ENCODE results near the gene GPC6. TPM values are rescaled to one million over a fixed set of nuclear protein-coding genes. Genes with fewer than 3 reads are reported as not detected.

Gene GPC6
- total RNA-seq, 1 donor: 77.8 TPM

DNA sequence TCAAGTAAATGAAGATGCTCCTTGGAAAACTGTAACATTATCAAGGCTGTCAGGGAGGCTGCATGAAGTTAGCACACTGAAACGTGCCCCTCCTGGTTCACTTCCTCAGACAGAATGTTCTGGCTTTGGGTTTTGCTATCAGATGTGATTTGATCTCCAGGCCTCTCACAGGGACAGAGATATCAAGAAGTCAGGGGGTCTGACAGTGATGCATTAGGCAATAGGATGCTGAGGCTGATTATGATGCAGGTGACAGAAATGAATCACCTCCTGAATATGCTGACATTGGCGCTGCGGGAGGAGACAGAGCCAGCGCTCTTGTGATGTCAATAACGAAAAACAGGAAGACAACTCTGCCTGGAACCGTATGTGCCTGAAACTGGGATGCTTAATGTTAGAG lies 974.4 kb downstream of the GPC6 start:
- Histone ChIP-seq H4K20me1 (ENCODE audit: insufficient read depth, low read length) (no peaks in the 10 kb centered on the region), H3K9me3 (ENCODE audit: low read depth, low read length) (no peaks in the 10 kb centered on the region), H3K4me3 (ENCODE audit: insufficient read depth, low read length) (no peak overlapping the region), H3K4me1 (ENCODE audit: insufficient read depth, low read length) (peaks cover 4% of the 10 kb centered on the region), H2AFZ (ENCODE audit: low read length) (no peak overlapping the region), H3K27ac (ENCODE audit: low read depth, low read length) (no peak overlapping the region), H3K36me3 (ENCODE audit: insufficient read depth, low read length) (no peaks in the 10 kb centered on the region), H3K4me2 (ENCODE audit: insufficient read depth, low read length) (no peak overlapping the region), H3K27me3 (ENCODE audit: insufficient read depth, low read length) (no peaks in the 10 kb centered on the region), H3K79me2 (ENCODE audit: insufficient read depth, low read length) (no peaks in the 10 kb centered on the region)
- no peak for DNase-seq (ENCODE audit: insufficient read length, low spot score, missing footprints)
- TF ChIP-seq, protein P1, sequence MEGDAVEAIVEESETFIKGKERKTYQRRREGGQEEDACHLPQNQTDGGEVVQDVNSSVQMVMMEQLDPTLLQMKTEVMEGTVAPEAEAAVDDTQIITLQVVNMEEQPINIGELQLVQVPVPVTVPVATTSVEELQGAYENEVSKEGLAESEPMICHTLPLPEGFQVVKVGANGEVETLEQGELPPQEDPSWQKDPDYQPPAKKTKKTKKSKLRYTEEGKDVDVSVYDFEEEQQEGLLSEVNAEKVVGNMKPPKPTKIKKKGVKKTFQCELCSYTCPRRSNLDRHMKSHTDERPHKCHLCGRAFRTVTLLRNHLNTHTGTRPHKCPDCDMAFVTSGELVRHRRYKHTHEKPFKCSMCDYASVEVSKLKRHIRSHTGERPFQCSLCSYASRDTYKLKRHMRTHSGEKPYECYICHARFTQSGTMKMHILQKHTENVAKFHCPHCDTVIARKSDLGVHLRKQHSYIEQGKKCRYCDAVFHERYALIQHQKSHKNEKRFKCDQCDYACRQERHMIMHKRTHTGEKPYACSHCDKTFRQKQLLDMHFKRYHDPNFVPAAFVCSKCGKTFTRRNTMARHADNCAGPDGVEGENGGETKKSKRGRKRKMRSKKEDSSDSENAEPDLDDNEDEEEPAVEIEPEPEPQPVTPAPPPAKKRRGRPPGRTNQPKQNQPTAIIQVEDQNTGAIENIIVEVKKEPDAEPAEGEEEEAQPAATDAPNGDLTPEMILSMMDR (IDR thresholded peaks at IDR 0.05; ENCODE audit: extremely low read depth, low read depth, low read length): no peak

DNA sequence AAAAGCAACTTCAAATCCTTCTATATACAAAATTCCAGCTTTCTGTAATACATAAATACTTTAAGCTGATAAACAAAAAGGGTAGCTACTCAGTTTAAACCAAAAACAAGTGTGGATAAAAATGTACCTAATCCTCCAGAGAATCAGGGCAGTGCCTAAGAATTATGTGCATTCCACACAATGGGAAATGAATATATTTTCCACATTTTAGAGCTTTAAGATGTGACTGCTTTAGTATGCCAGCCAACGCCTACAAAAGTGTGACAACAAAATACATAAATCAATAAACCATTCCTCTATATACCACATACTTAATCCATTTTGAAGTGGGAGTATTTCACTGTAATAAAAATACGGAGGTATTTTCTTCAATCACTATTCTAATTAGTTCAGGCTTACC lies 977.6 kb downstream of the GPC6 start:
- H3K4me2 ChIP-seq (ENCODE audit: insufficient read depth, low read length): no peak overlapping the region
- no peaks in the 10 kb centered on the region for H3K79me2 ChIP-seq (ENCODE audit: insufficient read depth, low read length)
- H3K27me3 ChIP-seq (ENCODE audit: insufficient read depth, low read length): no peaks in the 10 kb centered on the region
- H4K20me1 ChIP-seq (ENCODE audit: insufficient read depth, low read length): no peaks in the 10 kb centered on the region
- no peak overlapping the region for H3K27ac ChIP-seq (ENCODE audit: low read depth, low read length)
- H3K36me3 ChIP-seq (ENCODE audit: insufficient read depth, low read length): no peaks in the 10 kb centered on the region
- H3K4me1 ChIP-seq (ENCODE audit: insufficient read depth, low read length): no peaks in the 10 kb centered on the region
- no peak overlapping the region for H3K4me3 ChIP-seq (ENCODE audit: insufficient read depth, low read length)
- no peak for DNase-seq (ENCODE audit: insufficient read length, low spot score, missing footprints)
- TF ChIP-seq, protein P1 (IDR thresholded peaks at IDR 0.05; ENCODE audit: extremely low read depth, low read depth, low read length): no peak
- no peaks in the 10 kb centered on the region for H3K9me3 ChIP-seq (ENCODE audit: low read depth, low read length)
- no peak overlapping the region for H2AFZ ChIP-seq (ENCODE audit: low read length)

DNA sequence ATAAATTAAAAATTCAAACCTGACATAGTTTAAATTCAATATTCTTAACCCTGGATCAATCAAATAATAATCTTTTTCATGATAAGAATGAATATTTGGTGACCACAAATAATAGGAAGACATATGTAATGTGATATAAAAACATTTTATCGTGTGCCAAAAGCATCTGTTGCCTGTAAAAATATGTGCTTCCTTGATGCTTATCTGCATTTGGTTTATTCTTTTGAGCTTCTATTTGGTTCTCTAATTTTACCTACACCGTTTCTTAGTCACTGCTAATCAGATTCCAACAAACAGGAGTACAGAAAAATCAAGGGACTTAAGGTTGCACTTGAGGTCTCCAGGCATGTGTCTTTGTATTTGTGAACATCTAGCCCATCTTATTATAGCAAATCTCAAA lies 978.3 kb downstream of the GPC6 start:
- Histone ChIP-seq H3K79me2 (ENCODE audit: insufficient read depth, low read length) (no peaks in the 10 kb centered on the region), H3K4me2 (ENCODE audit: insufficient read depth, low read length) (no peak overlapping the region), H3K4me1 (ENCODE audit: insufficient read depth, low read length) (no peaks in the 10 kb centered on the region), H3K36me3 (ENCODE audit: insufficient read depth, low read length) (no peaks in the 10 kb centered on the region), H3K4me3 (ENCODE audit: insufficient read depth, low read length) (no peak overlapping the region), H3K27me3 (ENCODE audit: insufficient read depth, low read length) (no peaks in the 10 kb centered on the region), H4K20me1 (ENCODE audit: insufficient read depth, low read length) (no peaks in the 10 kb centered on the region), H3K27ac (ENCODE audit: low read depth, low read length) (no peak overlapping the region), H2AFZ (ENCODE audit: low read length) (no peak overlapping the region), H3K9me3 (ENCODE audit: low read depth, low read length) (no peaks in the 10 kb centered on the region)
- no peak for DNase-seq (ENCODE audit: insufficient read length, low spot score, missing footprints)
- TF ChIP-seq, protein P1 (IDR thresholded peaks at IDR 0.05; ENCODE audit: extremely low read depth, low read depth, low read length): no peak

DNA sequence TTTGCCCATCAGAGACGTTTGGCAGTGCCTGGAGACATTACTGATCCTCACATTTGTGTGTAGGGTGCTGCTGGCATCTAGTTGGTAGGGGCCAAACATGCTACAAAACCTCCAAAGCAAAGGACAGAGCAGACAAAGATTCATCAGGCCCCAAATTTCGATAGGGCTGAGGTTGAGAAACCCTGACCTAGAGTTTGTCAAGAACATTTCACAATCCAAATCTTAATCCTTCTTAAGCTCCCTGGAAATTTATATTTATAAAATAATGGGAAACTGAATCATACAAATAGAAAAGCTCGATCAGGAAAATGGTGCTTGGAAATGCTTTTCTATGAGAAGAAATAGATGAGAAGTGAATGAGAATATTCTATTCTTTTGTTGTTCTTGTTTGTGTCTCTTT lies 979.3 kb downstream of the GPC6 start:
- Histone ChIP-seq H3K4me1 (ENCODE audit: insufficient read depth, low read length) (no peaks in the 10 kb centered on the region), H3K4me2 (ENCODE audit: insufficient read depth, low read length) (no peak overlapping the region), H3K4me3 (ENCODE audit: insufficient read depth, low read length) (no peak overlapping the region), H3K27ac (ENCODE audit: low read depth, low read length) (no peak overlapping the region), H3K27me3 (ENCODE audit: insufficient read depth, low read length) (no peaks in the 10 kb centered on the region), H2AFZ (ENCODE audit: low read length) (no peak overlapping the region), H3K36me3 (ENCODE audit: insufficient read depth, low read length) (no peaks in the 10 kb centered on the region), H3K9me3 (ENCODE audit: low read depth, low read length) (no peaks in the 10 kb centered on the region), H3K79me2 (ENCODE audit: insufficient read depth, low read length) (no peaks in the 10 kb centered on the region), H4K20me1 (ENCODE audit: insufficient read depth, low read length) (no peaks in the 10 kb centered on the region)
- DNase-seq (ENCODE audit: insufficient read length, low spot score, missing footprints): no peak
- TF ChIP-seq, protein P1 (IDR thresholded peaks at IDR 0.05; ENCODE audit: extremely low read depth, low read depth, low read length): no peak

Data from osteoblast (primary cell).